ENCODE data around the gene FAM118A. TPM values are rescaled to one million over a fixed set of nuclear protein-coding genes. Genes with fewer than 3 reads are reported as not detected.

The FAM118A gene
- total and polyA plus RNA-seq, 11 donors: 4.0 to 46.8 (median 15.0) TPM

- H3K36me3 ChIP-seq: no peaks in the 10 kb centered on the region
- no peaks in the 10 kb centered on the region for H3K27me3 ChIP-seq
- H3K4me1 ChIP-seq: peaks cover 0 to 21% (median 3%) of the 10 kb centered on the region in 12 donors
- no peaks in the 10 kb centered on the region for H3K9me3 ChIP-seq
- ATAC-seq: no peak
- H3K4me3 ChIP-seq: no peak overlapping the region
- WGBS, 4 donors: 87 to 89% (median 88%) methylated on average over 9 of the region's 9 CpGs
- no peak for DNase-seq
- intact Hi-C loops (cut with DNase I): loop anchor here in 3 of 10 donors (5.0 to 10.0 kb wide), 3 partner anchors 39 to 57 kb away; no protein-coding TSS in a partner anchor
- no peak overlapping the region for H3K27ac ChIP-seq
- TF ChIP-seq POLR2A (IDR thresholded peaks at IDR 0.05) (no peak), CTCF (IDR thresholded peaks at IDR 0.05) (no peak)
These were observed 31.6 kb upstream of the FAM118A start for GRCh38 chr22:45278125-45278524.

- Histone ChIP-seq H3K9me3 (no peaks in the 10 kb centered on the region), H3K4me1 (peaks cover 0 to 35% (median 13%) of the 10 kb centered on the region in 12 donors), H3K36me3 (no peaks in the 10 kb centered on the region), H3K27me3 (peaks cover 0 to 17% (median 0%) of the 10 kb centered on the region in 9 donors), H3K27ac (peak overlapping the region in 6 of 12 donors; percentile 20 to 73 (median 54)), H3K4me3 (no peak overlapping the region)
- no peak for TF ChIP-seq POLR2A (IDR thresholded peaks at IDR 0.05)
- TF ChIP-seq CTCF (IDR thresholded peaks at IDR 0.05): no peak
- 96 to 97% (median 96%) methylated on average over 3 of the region's 3 CpGs for WGBS, 4 donors
- DNase-seq (no peak), ATAC-seq (no peak)
- intact Hi-C loops (cut with DNase I): no loop called here
These were observed 29.1 kb upstream of the FAM118A start for GRCh38 chr22:45280587-45280980.

- Histone ChIP-seq H3K9me3 (no peaks in the 10 kb centered on the region), H3K4me1 (peaks cover 0 to 39% (median 13%) of the 10 kb centered on the region in 12 donors), H3K27me3 (peaks cover 0 to 17% (median 0%) of the 10 kb centered on the region in 9 donors), H3K4me3 (no peak overlapping the region), H3K27ac (no peak overlapping the region), H3K36me3 (no peaks in the 10 kb centered on the region)
- no peak for ATAC-seq
- no peak for DNase-seq
- 76 to 95% (median 90%) methylated on average over 3 of the region's 3 CpGs for WGBS, 4 donors
- intact Hi-C loops (cut with DNase I): no loop called here
- TF ChIP-seq CTCF (IDR thresholded peaks at IDR 0.05) (no peak), POLR2A (IDR thresholded peaks at IDR 0.05) (no peak)
These were observed 28.7 kb upstream of the FAM118A start for GRCh38 chr22:45281010-45281409.

GRCh38 chr22:45284705-45285262 lies 24.9 kb upstream of the FAM118A start, which contains the start of gene UPK3A:
TSS of gene UPK3A (plus strand) at chr22:45284949. CDS start at chr22:45285014, 65 bp downstream.
- no peak for TF ChIP-seq POLR2A (IDR thresholded peaks at IDR 0.05)
- Histone ChIP-seq H3K4me3 (peak within 1 kb of the TSS in 10 of 12 donors; percentile 12 to 53 (median 39)), H3K27ac (peak within 1 kb of the TSS in 1 of 12 donors; percentile 28), H3K27me3 (peaks cover 0 to 17% (median 0%) of the 10 kb centered on the region in 9 donors), H3K9me3 (no peaks in the 10 kb centered on the region), H3K4me1 (peaks cover 0 to 32% (median 9%) of the 10 kb centered on the region in 12 donors), H3K36me3 (no peaks in the 10 kb centered on the region)
- WGBS, 4 donors: 4 to 5% (median 4%) methylated on average over 23 to 46 of the region's 46 CpGs
- ATAC-seq (peak; percentile 73 to 96 (median 92)), DNase-seq (peak; percentile 53 to 87 (median 77))
- intact Hi-C loops (cut with DNase I): loop anchor here in 1 of 10 donors (2.0 kb wide), 1 partner anchor 24 kb away; the partner anchor contains the start of gene FAM118A
